ENCODE measurements around the gene OR4F15.
"Not testable (repeated sequence)": the region's sequence is repeated elsewhere in the genome, so short reads cannot be mapped to it uniquely, and the experiment has no call there.

DNA sequence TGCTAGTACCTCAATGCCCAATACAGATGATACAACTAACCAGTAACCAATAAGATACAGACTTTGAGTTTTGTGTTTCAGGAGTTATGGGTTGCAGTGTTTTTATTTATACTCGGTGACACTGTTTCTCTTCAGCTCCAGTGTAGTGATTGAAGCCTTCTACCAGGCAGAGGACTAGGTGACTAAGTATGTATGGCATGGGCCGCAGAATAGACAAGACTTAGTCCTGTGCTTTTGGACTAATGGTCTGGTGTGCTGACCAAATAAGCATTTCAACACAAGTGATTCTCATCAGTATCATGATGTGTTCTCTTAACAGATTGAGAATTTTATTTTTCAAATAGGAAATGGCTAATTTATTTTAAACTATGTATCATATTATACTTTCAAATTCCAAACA is 24.0 kb upstream of the OR4F15 start:
- not testable (repeated sequence) for TF ChIP-seq TCF12 (IDR thresholded peaks at IDR 0.05)
- TF ChIP-seq, protein P1, sequence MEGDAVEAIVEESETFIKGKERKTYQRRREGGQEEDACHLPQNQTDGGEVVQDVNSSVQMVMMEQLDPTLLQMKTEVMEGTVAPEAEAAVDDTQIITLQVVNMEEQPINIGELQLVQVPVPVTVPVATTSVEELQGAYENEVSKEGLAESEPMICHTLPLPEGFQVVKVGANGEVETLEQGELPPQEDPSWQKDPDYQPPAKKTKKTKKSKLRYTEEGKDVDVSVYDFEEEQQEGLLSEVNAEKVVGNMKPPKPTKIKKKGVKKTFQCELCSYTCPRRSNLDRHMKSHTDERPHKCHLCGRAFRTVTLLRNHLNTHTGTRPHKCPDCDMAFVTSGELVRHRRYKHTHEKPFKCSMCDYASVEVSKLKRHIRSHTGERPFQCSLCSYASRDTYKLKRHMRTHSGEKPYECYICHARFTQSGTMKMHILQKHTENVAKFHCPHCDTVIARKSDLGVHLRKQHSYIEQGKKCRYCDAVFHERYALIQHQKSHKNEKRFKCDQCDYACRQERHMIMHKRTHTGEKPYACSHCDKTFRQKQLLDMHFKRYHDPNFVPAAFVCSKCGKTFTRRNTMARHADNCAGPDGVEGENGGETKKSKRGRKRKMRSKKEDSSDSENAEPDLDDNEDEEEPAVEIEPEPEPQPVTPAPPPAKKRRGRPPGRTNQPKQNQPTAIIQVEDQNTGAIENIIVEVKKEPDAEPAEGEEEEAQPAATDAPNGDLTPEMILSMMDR (IDR thresholded peaks at IDR 0.05): not testable (repeated sequence)
